Measurements from ENCODE around the gene NPAS3.

The NPAS3 gene

DNA sequence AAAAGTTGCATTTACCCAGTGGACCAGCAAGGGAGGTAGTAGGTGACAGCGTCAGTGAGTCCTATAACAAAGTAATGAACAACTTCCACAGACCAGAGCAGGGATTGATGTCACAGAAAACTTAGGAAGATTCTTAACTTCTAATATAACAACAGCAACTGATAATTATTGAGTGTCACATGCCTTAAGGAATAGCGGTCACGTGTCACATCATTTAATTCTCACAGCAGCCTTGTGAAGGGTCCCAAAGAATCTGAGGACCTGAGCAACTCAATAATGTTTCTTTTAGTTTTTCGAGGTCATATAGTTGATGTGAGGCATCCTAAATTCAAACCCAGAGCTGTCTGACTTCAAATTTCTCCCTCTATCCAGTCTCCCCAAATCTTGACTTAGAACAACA, 590.0 kb downstream of the NPAS3 start:
- Histone ChIP-seq H3K36me3 (ENCODE audit: insufficient read depth, low read length) (no peaks in the 10 kb centered on the region), H3K9me3 (ENCODE audit: low read depth, low read length) (no peaks in the 10 kb centered on the region), H3K27ac (no peak overlapping the region), H3K9ac (ENCODE audit: insufficient read length) (no peak overlapping the region), H3K4me3 (no peak overlapping the region)
- DNase-seq (ENCODE audit: low read depth, low spot score): no peak
- TF ChIP-seq FOXP2 (optimal IDR thresholded peaks at IDR 0.05; ENCODE audit: control extremely low read depth, extremely low read length, insufficient read depth): no peak
- no peak for TF ChIP-seq POLR2AphosphoS5 (IDR thresholded peaks at IDR 0.05; ENCODE audit: borderline replicate concordance, low read depth, low read length)
- TF ChIP-seq EZH2 (IDR thresholded peaks at IDR 0.05): no peak

DNA sequence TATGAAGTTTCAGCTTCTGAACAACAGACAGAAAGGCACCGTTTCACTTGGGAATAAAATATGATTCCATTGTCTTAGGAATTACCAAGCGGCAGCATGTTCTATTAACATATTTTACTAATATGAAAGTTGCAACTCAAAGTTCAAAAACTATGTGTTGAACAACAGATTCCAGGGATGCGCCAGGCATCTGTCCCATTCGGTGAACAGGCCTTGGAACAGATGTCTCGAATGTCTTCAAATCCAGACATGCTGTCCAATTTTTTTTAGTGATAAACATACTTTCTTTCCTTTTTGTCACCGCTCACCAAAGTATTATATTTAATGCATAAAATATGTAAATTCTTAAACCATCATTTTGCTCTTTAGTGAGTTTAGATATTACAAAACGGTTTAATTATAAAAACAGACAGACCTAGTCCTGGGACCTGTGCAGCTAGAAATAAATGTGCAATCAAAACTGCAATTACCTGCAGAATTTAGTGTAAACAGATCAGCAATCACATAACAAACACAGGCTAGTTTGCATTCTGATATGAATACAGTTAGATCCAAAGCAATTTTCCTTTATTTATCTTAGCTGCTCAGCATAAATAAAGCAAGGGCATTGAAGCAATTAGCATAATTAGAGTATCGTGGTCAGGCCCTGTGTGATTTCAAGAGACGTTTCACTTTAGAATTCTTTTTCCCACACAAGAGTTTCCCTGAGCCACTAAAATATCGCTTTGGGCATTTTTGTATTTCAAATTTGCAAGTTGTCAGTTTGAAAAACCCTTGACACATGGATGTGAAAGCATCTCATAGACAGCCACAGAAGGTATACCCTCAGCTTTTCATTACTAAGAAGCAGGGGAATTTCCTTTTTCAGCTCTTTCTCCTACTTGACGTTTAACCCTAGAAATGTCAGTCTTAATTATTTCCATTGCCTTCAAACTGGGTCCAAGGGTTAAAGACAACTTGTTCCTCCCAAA, 591.4 kb downstream of the NPAS3 start:
- no peak for DNase-seq (ENCODE audit: low read depth, low spot score)

DNA sequence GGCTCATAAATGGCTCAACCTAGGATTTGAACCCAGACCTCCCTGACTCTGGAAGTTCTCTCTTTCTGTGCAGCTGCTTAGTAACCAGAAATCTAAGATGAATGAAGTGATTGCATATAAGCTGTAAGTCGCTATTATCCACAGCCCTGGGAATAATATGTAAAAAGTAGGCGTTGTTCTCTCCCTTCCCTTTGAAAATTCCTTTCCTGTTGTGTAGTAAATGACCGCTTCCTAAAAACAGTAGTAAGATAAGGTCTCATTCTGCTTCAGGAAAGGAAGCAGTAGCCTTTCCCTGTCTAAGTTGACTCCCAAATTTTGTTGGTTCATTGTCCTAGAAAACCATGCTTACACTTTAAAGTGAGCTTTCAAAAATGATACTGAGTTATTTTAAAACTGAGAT, 593.9 kb downstream of the NPAS3 start:
- Histone ChIP-seq H3K27ac (no peak overlapping the region), H3K9me3 (ENCODE audit: low read depth, low read length) (no peaks in the 10 kb centered on the region), H3K9ac (ENCODE audit: insufficient read length) (no peak overlapping the region), H3K36me3 (ENCODE audit: insufficient read depth, low read length) (no peaks in the 10 kb centered on the region), H3K4me3 (no peak overlapping the region)
- TF ChIP-seq EZH2 (IDR thresholded peaks at IDR 0.05) (no peak), FOXP2 (optimal IDR thresholded peaks at IDR 0.05; ENCODE audit: control extremely low read depth, extremely low read length, insufficient read depth) (no peak), POLR2AphosphoS5 (IDR thresholded peaks at IDR 0.05; ENCODE audit: borderline replicate concordance, low read depth, low read length) (no peak)
- no peak for DNase-seq (ENCODE audit: low read depth, low spot score)

More for the DNA sequence above, 591.4 kb downstream of the NPAS3 start:
- Histone ChIP-seq H3K9ac (ENCODE audit: insufficient read length) (no peak overlapping the region), H3K9me3 (ENCODE audit: low read depth, low read length) (no peaks in the 10 kb centered on the region), H3K36me3 (ENCODE audit: insufficient read depth, low read length) (no peaks in the 10 kb centered on the region), H3K27ac (no peak overlapping the region), H3K4me3 (no peak overlapping the region)
- TF ChIP-seq EZH2 (IDR thresholded peaks at IDR 0.05): no peak
- no peak for TF ChIP-seq FOXP2 (optimal IDR thresholded peaks at IDR 0.05; ENCODE audit: control extremely low read depth, extremely low read length, insufficient read depth)

DNA sequence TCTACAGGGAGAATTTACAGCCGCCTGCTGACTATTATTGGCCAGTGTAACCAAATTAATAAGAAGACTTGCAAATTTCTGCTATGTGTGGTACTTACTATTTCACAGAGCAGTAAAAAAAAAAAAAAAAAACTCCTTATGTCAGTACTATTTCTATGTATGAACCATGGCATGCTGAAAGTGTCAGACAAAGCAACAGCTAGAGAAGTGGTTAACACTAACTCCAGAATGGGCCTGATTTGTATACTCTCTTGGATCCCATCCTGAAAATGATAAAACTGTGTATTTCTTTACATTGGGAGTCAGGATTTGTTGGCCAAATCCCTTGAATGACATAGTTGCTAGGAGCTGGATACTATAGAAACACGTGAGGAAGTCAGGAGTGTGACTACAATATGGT, 595.4 kb downstream of the NPAS3 start:
- Histone ChIP-seq H3K9ac (ENCODE audit: insufficient read length) (no peak overlapping the region), H3K9me3 (ENCODE audit: low read depth, low read length) (no peaks in the 10 kb centered on the region), H3K4me3 (no peak overlapping the region), H3K36me3 (ENCODE audit: insufficient read depth, low read length) (no peaks in the 10 kb centered on the region), H3K27ac (no peak overlapping the region)
- no peak for DNase-seq (ENCODE audit: low read depth, low spot score)
- TF ChIP-seq EZH2 (IDR thresholded peaks at IDR 0.05): no peak
- TF ChIP-seq POLR2AphosphoS5 (IDR thresholded peaks at IDR 0.05; ENCODE audit: borderline replicate concordance, low read depth, low read length): no peak
- TF ChIP-seq FOXP2 (optimal IDR thresholded peaks at IDR 0.05; ENCODE audit: control extremely low read depth, extremely low read length, insufficient read depth): no peak

DNA sequence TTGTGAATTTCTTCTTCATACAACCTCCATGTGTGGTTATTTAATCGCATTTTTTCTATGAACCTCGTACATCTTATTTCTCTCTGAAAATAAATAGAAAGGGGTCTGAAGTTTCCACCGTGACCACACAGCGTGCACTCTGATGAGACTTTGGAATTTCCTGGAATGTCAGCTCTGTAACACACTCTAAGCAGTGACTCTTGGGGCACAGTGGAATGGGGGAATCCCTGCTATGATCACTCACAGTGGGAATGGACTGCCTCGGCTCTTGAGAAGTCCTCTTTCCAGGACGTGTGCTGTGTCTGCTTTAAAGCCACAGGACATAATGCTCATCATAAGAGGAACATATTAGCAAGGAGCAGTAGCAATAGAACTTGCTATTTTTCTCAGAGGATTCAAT, 596.0 kb downstream of the NPAS3 start:
- H3K9me3 ChIP-seq (ENCODE audit: low read depth, low read length): no peaks in the 10 kb centered on the region
- no peak for DNase-seq (ENCODE audit: low read depth, low spot score)

DNA sequence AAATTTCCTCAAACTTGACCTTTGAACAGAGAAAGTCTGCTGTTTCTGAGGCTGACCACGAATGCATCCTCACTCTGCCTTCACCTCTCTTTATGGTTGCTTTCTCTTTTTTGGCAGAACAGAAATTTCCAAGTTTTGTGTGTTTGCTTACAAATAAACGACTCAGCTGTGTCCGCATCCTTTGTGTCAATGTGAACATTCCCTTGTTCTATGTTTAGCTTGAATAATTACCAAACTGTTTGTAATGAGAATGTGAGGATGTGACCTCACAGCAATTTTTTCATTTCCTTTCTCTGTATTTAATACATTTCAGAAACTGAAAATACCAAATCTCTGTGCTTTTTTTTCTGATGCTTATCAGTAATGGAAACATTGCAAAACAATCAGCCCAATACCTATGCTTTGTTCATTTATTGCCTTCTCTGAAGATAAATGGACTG, 601.3 kb downstream of the NPAS3 start:
- H3K4me3 ChIP-seq: no peak overlapping the region
- H3K9me3 ChIP-seq (ENCODE audit: low read depth, low read length): no peaks in the 10 kb centered on the region
- TF ChIP-seq EZH2 (IDR thresholded peaks at IDR 0.05) (no peak), FOXP2 (optimal IDR thresholded peaks at IDR 0.05; ENCODE audit: control extremely low read depth, extremely low read length, insufficient read depth) (no peak), POLR2AphosphoS5 (IDR thresholded peaks at IDR 0.05; ENCODE audit: borderline replicate concordance, low read depth, low read length) (no peak)
- H3K36me3 ChIP-seq (ENCODE audit: insufficient read depth, low read length): no peaks in the 10 kb centered on the region
- no peak overlapping the region for H3K9ac ChIP-seq (ENCODE audit: insufficient read length)
- DNase-seq (ENCODE audit: low read depth, low spot score): no peak
- no peak overlapping the region for H3K27ac ChIP-seq

More for the DNA sequence above, 596.0 kb downstream of the NPAS3 start:
- Histone ChIP-seq H3K9ac (ENCODE audit: insufficient read length) (no peak overlapping the region), H3K4me3 (no peak overlapping the region), H3K27ac (no peak overlapping the region), H3K36me3 (ENCODE audit: insufficient read depth, low read length) (no peaks in the 10 kb centered on the region)
- TF ChIP-seq POLR2AphosphoS5 (IDR thresholded peaks at IDR 0.05; ENCODE audit: borderline replicate concordance, low read depth, low read length): no peak
- TF ChIP-seq EZH2 (IDR thresholded peaks at IDR 0.05): no peak
- no peak for TF ChIP-seq FOXP2 (optimal IDR thresholded peaks at IDR 0.05; ENCODE audit: control extremely low read depth, extremely low read length, insufficient read depth)

DNA sequence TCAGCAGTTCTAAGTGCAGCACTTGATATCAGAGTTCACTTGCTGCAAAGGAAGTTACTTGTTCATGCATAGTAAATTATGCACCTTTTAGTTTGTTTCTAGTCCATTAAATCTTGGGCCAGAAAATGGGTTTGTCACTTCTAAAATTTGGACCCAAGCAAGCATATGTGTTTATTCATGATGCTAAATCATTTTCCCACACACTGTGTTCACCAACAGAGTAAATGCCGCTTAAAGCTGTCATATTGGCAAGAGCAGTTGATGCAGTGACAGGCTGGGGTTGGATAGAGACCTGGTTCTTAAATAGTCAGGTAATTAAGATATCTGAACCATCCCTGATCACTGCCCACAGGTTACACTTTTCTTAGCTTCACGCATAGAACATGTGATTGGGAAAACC, 602.5 kb downstream of the NPAS3 start:
- H3K27ac ChIP-seq: no peak overlapping the region
- no peak for TF ChIP-seq EZH2 (IDR thresholded peaks at IDR 0.05)
- TF ChIP-seq POLR2AphosphoS5 (IDR thresholded peaks at IDR 0.05; ENCODE audit: borderline replicate concordance, low read depth, low read length): no peak
- no peak for TF ChIP-seq FOXP2 (optimal IDR thresholded peaks at IDR 0.05; ENCODE audit: control extremely low read depth, extremely low read length, insufficient read depth)
- H3K4me3 ChIP-seq: no peak overlapping the region
- no peak overlapping the region for H3K9ac ChIP-seq (ENCODE audit: insufficient read length)
- H3K36me3 ChIP-seq (ENCODE audit: insufficient read depth, low read length): no peaks in the 10 kb centered on the region
- DNase-seq (ENCODE audit: low read depth, low spot score): no peak
- no peaks in the 10 kb centered on the region for H3K9me3 ChIP-seq (ENCODE audit: low read depth, low read length)

DNA sequence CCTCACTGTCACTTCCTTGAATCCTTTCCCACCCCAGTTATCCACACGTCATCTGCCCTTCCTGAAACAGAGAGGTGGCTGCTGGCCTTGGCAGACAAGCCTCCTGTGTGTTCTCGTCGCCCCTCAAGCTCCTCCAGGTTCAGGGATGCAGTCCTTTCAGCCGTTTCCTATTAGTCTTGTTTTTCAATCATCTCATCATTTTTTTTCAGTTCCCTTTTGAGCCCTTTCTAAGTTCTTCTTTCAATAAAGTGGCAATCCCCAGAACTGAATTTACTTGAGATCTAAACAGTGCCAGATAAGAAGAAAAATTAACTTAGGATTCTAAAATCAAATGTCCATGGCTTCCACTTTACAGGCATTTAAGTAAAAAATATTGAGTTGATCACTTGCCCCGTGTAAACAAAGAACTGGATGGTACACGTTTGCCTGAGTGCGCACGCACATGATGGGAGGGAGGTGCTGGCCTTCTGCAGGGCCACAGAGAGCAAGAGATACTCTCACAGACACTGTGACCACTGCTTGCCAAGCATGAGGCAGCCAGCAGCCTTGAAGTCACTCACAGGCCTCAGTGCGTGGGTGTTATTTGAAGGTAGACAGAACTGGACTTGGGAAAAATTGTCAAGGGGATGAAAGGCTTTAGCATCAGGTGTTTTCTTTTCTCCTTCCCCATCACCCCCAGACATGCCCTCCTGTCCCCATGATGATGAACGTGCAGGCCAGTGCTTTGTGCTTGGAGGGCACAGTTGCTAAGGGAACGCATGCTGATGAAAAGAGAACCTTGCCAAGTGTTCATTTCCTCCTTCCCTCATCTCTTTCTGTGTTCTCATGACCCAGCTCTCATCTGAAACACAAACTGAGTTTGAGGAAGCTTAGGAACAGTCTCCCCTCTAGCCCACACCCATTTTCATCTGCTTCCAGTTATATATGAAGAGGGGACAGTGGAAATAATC, 603.9 kb downstream of the NPAS3 start:
- no peak overlapping the region for H3K4me3 ChIP-seq
- H3K9me3 ChIP-seq (ENCODE audit: low read depth, low read length): no peaks in the 10 kb centered on the region
- H3K27ac ChIP-seq: no peak overlapping the region
- H3K36me3 ChIP-seq (ENCODE audit: insufficient read depth, low read length): no peaks in the 10 kb centered on the region
- TF ChIP-seq EZH2 (IDR thresholded peaks at IDR 0.05): no peak
- TF ChIP-seq FOXP2 (optimal IDR thresholded peaks at IDR 0.05; ENCODE audit: control extremely low read depth, extremely low read length, insufficient read depth): no peak
- no peak for TF ChIP-seq POLR2AphosphoS5 (IDR thresholded peaks at IDR 0.05; ENCODE audit: borderline replicate concordance, low read depth, low read length)
- no peak for DNase-seq (ENCODE audit: low read depth, low spot score)
- H3K9ac ChIP-seq (ENCODE audit: insufficient read length): no peak overlapping the region
